Sciatic nerve (tissue), 2 donors: ENCODE results near the gene CCN2. TPM values are rescaled to one million over a fixed set of nuclear protein-coding genes. Genes with fewer than 3 reads are reported as not detected.
A peak's percentile ranks its signal among the peaks of the same experiment; 100 is the strongest.

Experiments
- ATAC-seq: fragments of 200-7000 bp; cut with Tn5 transposase; one replicate; pipeline ENCODE4 v1.9.1; 2020; ENCODE audit warnings: mild to moderate bottlenecking, moderate library complexity
- DNase-seq: peaks from one replicate; pipeline ENCODE4 v3.0.0-alpha.2; 2020; ENCODE audit warnings: low spot score
- intact Hi-C: fragments of 100-400 bp; cut with DNase I; formaldehyde crosslinking; loops from one replicate; pipeline ENCODE4 v1.14.2; 2022
- total RNA-seq: library from RNA; stranded (reverse); fragmentation: NEBNext Ultra II Directional; extraction: Animal tissue kit (Norgen Biotek cat#: 25700); gene quantifications from one replicate; pipeline ENCODE4 v1.2.1, GENCODE V29; 2021
- donor health status: DM: no; HTN: no; CAD: no.
- donor health status: DM: no; HTN: no; CAD: no.

CCN2 gene
- total RNA-seq, 1 donor from 2014 or later: 176 TPM

DNA sequence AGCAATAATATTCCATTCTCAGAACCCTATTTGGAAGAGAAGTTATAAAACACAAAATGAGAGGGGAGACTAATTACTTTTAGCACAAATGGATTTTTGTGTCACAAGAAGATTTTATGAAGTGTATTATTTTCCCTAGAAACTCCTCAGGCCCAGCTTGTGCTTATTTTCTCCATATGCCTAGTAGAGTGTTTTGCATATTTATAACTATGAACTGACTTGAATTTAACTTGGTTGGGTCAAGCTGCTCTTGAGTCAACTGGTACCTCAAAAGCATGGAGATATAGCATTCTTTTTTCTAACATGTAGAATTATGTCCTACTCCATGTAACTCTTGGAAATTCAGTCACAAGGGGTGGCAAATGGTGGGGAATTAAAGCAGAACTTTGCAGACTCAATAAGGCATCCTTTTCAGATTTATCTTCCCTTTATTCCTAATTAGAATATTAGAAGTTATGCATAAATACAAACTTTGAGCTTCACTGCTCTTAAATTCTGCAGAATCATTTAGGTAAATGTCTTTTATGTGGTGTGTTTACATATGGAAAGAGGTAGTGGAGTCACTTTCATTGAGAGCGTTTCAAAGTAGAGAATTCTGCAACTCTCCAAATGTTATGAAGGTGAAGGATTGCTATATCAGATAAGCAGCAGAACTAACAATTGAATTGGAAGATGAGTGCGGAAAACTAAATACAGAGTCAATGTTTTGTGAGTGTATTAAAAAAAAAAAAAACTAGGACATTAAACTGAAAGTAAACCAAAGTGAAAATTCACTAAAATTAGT is 19.1 kb upstream of the CCN2 start:
- DNase-seq: no peak
- intact Hi-C loops: no loop called here
- no peak for ATAC-seq

DNA sequence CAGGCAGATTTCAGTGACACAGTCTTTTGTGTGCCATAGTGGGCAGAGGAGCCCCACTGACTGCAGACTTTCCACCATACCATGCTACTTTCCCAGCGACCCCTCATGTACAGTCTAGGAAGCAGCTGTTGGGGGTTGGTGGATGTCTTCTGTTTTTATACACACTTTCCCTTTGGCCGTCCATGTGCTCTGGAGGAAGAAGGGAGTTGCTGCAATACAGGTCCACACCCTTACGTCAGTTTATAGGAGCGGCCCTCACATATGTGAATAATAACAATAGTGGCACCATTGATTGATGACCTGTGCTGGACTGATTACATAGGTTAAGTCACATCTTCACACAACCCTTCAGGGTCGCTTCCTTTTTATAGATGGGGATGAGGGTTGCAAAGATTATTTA is 17.5 kb upstream of the CCN2 start:
- intact Hi-C loops: no loop called here
- DNase-seq (no peak), ATAC-seq (no peak)

DNA sequence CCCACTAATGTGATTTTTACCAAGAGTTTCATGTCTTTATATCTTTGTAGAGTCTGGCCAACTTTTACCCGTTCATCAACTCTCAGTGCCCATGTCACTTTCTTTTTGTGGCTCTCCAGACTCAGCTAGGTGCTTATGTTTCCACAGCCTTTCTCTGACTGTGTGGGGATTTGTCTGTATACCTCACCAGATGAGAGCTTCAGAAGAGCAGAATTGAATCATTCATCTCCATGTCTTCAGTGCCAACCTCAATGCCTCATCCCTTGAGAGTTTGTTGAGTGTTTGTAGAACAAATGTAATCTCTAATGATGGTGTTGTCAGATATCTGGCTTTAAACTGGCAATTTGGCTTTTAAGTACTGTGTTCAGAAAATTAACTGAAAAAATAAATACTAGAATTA is 16.8 kb upstream of the CCN2 start:
- intact Hi-C loops: no loop called here
- no peak for DNase-seq
- no peak for ATAC-seq

DNA sequence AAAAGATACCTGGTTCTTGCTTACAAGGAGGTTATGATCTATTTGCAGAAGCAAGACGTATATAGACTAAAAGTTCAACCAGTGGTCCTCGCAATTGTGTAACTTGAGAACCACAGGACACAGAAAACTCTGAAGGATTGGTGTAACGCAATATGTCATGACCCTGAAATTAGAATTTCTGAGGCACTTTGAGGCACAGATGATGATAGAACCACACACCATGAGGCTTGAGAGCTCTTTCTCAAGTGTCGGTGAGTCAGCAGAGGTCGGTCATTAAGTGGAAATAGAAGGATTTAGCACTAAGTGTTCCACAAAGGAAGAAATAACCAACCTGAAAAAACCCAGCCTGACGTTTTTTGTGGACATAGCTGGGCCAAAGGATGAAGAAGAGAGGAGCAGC is 15.3 kb upstream of the CCN2 start:
- ATAC-seq: no peak
- intact Hi-C loops: no loop called here
- DNase-seq: no peak

- intact Hi-C loops: no loop called here
- ATAC-seq (no peak), DNase-seq (no peak)
Measured at GRCh38 chr6:131963063-131963462, 11.9 kb upstream of the CCN2 start.

DNA sequence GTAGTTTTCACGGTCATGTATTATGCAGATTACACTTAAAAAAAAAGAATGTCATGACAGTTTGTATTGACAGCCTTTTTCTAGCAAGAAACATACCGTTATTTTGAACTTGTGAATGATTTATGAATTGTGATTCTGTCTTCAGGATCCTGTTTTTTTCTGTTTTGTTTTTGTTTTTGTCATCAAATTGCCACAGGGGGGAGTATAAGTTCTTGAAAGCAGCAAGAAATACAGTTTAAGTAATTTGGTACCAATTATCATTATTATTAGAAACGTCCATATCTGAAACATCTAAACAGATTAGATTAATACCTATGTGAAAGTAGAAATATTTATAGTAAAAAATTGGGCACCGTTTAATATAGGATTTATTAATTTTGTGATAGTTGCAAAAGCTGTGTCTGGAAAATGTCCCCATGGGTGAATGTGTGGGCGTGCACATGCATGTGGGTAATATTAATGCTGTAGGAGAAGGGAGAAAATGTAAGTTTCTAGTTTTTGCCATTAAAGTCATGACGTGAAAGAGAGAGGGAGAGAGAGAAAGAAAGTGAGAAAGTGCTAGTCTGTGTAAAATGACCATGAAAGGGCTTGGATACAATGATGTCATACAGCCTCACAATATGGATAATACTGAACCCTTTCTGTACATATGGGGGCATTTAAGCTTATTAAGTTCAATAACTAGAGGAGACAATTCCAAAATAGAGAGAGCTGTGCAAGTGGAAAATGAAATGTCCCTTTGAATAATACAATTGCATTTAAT is 9.4 kb upstream of the CCN2 start:
- DNase-seq (no peak), ATAC-seq (no peak)
- intact Hi-C loops: no loop called here

DNA sequence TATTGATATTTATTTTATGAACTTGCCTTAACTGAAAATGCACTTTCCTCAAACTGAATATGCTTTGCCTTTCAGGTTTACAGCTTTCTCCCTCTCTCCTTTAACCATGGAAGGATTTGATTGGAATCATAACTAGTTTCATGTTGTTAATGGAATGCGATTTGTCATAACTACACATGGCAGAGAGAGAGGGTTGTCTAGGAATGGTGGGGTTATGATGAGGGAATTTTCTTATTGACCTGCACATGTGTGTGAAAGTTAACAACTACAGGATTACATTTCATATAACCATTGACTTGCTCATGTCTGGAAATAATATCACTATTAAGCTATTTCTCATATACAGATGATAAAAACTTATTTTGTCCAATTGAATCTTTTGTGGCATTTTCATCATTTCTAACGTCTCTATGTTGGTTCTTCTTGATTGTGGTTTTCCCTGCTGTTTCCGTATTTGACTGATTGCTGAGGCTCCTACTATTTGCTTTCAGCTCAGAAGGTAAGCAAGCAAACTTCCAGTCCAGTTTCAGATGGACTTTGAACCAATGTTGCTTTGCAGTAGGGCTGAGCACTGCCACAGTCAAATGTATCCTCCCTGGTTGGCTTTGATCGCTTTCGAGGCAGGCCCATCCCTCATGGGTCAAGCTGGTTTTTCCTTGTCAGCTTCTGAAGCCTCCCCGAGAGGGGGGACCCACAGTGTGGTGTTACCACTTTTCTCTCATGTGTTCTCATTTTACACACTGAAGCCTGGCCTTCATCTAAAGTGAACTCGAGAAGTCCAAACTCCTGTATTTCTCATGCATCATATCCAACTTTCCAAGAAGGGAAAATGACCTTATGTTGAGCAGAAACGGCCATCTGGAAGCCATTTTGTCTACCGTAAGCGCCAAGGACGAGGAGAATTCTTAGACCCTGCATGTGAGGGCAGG is 7.6 kb upstream of the CCN2 start:
- DNase-seq (no peak), ATAC-seq (no peak)
- intact Hi-C loops: no loop called here

- intact Hi-C loops: no loop called here
- no peak for ATAC-seq
- DNase-seq: no peak
Measured at GRCh38 chr6:131958095-131958494, 6.9 kb upstream of the CCN2 start.

GRCh38 chr6:131955876-131956275 is 4.7 kb upstream of the CCN2 start:
- ATAC-seq: no peak
- DNase-seq: no peak
- intact Hi-C loops: no loop called here

- DNase-seq: no peak
- intact Hi-C loops: no loop called here
- ATAC-seq: no peak
Measured at GRCh38 chr6:131955192-131955591, 4.0 kb upstream of the CCN2 start.

- no peak for DNase-seq
- intact Hi-C loops: no loop called here
- no peak for ATAC-seq
Measured at GRCh38 chr6:131954775-131955107, 3.6 kb upstream of the CCN2 start.

DNA sequence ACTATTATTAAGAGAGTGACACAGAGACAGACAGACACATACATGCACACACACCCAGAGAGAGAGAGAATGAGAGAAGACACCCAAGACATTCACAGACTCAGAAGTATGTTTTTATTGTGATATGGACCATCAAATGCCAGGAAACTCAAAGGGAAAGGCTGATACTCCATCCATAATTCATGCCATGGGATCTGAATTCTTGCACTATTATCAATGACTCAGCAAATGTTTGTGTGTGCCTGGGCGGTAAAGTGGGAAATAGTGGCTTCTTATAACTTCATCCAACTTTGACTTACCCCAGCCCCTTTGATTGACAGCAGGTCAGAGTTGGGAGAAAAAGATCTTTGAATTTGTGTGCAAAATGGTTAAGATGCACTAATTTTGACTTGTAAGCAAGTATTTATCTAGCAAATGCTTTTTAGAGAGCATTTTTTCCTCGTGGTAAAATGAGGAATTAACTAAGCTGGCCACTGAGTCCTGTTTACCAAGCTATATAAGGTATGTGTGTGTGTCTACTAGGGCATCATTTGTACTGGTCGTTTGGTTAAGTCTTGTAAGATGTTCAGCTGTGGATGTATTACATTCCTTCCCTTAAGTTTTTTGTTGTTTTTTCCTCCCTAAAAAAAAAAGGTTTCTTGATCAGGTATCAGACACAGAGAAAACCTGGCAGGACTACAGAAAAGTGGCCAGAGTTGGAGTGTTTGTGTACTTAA is 3.0 kb upstream of the CCN2 start:
- ATAC-seq: no peak
- intact Hi-C loops: no loop called here
- DNase-seq: no peak

GRCh38 chr6:131952886-131953509 is 1.8 kb upstream of the CCN2 start:
- intact Hi-C loops: no loop called here
- no peak for ATAC-seq

DNA sequence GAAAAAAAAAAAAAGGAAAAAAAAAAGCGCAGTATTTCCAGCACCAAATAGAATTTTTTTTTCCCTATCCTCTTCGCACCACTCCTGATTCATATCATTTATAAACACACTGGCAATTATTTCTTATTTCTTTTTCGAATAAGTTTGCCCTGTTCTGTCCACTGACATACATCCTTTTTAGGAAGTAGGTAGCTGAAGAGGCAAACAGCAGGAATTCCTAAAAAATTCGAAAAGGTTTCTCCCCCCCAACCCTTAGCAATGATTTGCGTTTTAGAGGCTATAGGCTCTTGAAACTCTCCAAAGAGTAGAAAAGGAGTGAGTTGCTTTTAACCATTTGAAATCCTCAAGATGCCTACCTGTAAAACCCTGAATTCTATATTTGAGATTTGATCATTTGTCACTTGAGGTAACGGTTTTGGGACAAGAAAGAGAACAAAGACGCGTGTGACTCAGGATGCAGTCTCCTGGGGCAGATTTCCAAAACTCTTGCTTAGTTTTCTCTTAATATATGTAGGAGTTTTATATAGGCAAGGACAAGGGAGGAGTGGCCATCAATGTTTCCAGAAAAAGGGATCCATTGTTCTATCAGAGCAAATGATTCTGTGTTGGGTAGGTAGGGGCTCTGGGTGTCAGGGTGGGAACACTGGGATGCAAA is 531 bp upstream of the CCN2 start:
- no peak for ATAC-seq
- intact Hi-C loops: no loop called here
- DNase-seq: no peak

More at GRCh38 chr6:131952886-131953509, 1.8 kb upstream of the CCN2 start:
- DNase-seq: no peak

- ATAC-seq (peak; percentile 79), DNase-seq (peak; percentile 85)
- intact Hi-C loops: no loop called here
Measured at GRCh38 chr6:131949909-131950766, 1.0 kb downstream of the CCN2 start.

DNA sequence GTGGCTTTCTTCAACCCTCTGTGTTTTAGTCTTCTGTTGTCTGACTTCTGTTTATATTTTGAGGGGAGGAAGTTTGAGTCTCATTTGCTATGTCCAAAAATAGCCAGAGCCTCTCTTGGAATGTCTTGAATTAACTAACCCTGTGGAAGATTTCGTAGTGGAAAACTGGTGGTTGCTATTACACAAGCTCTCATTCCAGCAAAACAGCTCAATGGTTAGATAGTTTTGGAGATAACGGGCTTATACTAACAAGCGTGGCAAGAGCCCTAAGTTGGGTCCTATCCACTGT is 1.6 kb downstream of the CCN2 start:
- peak; percentile 81 for ATAC-seq
- DNase-seq: no peak
- intact Hi-C loops: no loop called here
